ENCODE measurements around the gene AFF1.

DNA sequence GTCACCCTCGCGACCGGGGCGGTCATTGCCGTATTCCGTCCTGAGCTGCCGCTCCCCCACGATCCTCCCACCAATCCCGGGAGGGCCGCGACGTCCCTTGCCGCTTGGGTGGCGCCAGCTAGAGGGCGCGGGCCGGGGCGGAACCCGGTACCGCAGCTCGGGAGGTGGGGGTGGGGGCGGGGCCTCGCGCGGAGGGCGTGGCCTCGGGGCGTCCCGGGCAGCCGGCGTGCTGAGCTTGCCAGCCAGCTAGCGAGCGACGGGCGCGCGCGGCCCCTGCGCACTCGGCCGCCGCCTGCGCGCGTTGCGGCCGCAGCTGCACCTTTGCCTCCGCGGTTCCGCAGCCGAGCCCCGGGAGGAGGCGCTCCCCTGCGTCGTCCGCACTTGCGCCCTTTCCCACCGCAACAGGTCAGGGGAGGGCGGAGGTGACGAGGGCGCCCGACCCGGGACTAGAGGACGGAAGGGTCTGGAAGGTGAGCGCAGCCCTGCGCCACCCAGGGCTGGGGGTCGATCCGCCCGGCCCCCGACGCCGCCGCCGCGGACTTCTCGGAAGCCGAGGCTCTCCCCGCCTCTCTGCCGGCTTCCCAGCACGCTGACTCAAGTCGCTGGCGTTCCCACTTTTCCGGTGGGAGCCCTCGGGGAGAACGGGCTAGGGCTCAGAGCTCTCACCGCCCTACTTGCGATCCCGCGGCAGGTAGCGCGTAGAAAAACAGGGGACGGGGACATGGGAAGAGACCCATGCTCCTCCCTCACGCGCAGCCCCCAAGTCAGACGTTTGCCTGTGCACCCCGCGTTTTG is at the start of gene AFF1:
- TF ChIP-seq, protein P1, sequence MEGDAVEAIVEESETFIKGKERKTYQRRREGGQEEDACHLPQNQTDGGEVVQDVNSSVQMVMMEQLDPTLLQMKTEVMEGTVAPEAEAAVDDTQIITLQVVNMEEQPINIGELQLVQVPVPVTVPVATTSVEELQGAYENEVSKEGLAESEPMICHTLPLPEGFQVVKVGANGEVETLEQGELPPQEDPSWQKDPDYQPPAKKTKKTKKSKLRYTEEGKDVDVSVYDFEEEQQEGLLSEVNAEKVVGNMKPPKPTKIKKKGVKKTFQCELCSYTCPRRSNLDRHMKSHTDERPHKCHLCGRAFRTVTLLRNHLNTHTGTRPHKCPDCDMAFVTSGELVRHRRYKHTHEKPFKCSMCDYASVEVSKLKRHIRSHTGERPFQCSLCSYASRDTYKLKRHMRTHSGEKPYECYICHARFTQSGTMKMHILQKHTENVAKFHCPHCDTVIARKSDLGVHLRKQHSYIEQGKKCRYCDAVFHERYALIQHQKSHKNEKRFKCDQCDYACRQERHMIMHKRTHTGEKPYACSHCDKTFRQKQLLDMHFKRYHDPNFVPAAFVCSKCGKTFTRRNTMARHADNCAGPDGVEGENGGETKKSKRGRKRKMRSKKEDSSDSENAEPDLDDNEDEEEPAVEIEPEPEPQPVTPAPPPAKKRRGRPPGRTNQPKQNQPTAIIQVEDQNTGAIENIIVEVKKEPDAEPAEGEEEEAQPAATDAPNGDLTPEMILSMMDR (IDR thresholded peaks at IDR 0.05), result peak; percentile 49 to 54 (median 52)
- peak; percentile 97 for TF ChIP-seq POLR2A (IDR thresholded peaks at IDR 0.05)
